DMS153 (cell line): ENCODE measurements around the gene RFESD.
"Not testable (repeated sequence)": the region's sequence is repeated elsewhere in the genome, so short reads cannot be mapped to it uniquely, and the experiment has no call there.

Experiments
- DNase-seq: peaks from one replicate; lab custom pipeline; 2025; lab: John Stamatoyannopoulos, UW

Gene RFESD

GRCh38 chr5:95628933-95629332 is 17.6 kb upstream of the RFESD start:
- no peak for DNase-seq

GRCh38 chr5:95630394-95630917 is 16.1 kb upstream of the RFESD start:
- no peak for DNase-seq

DNA sequence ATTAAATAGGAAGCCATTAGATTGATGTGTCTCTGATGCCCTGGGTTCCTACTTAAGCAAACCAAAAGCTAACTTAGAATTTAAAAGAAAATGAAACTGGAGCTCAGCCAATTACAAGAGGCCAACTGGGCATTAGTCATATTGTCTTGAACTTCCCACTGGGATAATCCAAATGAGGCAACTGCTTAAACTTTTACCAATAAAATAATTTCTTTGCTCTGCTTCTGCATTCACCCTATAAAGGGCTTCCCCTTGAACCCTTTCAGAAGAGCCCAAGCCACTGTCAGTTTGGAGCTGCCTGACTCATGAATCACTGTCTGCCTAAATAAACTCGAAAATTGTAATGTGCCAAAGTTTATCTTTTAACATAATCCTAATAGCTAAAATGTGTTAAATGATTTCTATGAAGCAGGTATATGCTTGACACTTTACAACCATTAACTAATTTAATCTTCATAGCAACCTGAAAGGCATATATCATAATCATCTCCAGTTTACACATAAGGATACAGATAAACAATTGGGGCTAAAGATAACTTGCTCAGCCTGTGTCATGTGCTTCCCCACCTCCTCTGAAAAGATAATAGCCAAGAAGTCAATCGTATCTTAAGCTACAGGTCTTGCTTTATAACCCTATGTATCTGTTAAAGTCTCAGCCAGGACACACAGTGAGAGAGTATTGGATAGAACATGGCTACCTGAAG is 15.2 kb upstream of the RFESD start:
- no peak for DNase-seq

DNA sequence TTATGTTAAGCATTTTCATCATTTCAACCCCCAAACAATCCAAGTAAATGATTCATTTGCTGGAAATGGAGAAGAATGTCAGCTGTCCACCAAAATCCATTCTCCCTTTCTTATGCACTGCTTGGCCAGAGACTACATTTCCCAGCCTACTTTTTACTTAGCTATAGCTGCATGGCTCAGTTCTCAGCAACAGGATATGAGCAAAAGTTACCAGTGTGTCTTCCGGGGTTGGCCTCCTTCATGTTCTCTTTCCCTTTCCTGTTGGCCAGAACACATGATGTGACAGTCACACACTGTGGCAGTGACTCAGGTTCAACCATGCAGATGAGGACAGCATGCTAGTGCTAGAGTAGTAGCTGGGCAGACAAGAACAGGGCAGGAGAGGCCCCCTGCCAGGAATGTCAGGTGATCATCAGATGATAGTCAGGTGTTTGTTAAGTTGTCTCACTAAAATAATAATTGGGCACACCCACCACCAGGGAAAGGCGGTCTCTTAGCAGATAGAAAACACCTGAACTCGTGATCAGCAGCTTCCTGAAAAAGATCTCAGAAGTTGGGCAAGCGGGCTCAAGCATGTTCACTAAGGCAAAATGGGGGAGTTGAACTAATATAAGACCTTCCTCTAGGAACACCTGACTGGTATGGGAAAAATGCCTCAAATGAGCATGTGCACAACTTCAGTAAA is 14.4 kb upstream of the RFESD start:
- no peak for DNase-seq

DNA sequence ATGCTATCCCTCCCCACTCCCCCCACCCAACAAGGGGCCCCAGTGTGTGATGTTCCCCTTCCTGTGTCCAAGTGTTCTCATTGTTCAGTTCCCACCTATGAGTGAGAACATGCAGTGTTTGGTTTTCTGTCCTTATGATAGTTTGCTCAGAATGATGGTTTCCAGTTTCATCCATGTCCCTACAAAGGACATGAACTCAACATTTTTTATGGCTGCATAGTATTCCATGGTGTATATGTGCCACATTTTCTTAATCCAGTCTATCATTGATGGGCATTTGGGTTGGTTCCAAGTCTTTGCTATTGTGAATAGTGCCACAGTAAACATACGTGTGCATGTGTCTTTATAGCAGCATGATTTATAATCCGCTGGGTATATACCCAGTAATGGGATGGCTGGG is 13.6 kb upstream of the RFESD start:
- DNase-seq: not testable (repeated sequence)

- no peak for DNase-seq
These were observed 12.9 kb upstream of the RFESD start for GRCh38 chr5:95633671-95634070.

DNA sequence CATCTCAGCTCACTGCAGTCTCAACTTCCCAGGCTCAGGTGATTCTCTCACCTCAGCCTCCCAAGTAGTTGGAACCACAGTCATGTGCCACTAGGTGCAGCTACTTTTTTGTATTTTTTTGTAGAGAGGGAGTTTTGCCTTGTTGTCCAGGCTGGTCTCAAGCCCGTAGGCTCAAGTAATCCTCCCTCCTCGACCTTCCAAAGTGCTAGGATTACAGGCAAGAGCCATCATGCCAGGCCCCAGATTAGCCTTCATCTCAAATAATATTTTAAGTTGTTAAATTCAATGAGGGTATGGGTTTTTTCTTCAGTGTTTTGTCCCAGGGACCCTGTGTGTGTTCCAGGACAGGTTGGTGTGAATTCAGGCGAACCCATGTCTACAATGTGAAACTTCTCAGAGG is 12.5 kb upstream of the RFESD start:
- no peak for DNase-seq

GRCh38 chr5:95638632-95639031 is 7.9 kb upstream of the RFESD start:
- DNase-seq: no peak

GRCh38 chr5:95641741-95642220 is 4.8 kb upstream of the RFESD start:
- no peak for DNase-seq

- no peak for DNase-seq
These were observed 3.4 kb upstream of the RFESD start for GRCh38 chr5:95643152-95643551.

- no peak for DNase-seq
These were observed 2.1 kb upstream of the RFESD start for GRCh38 chr5:95644351-95645042.

GRCh38 chr5:95646226-95646568 is 380 bp upstream of the RFESD start:
- DNase-seq: not testable (repeated sequence)

DNA sequence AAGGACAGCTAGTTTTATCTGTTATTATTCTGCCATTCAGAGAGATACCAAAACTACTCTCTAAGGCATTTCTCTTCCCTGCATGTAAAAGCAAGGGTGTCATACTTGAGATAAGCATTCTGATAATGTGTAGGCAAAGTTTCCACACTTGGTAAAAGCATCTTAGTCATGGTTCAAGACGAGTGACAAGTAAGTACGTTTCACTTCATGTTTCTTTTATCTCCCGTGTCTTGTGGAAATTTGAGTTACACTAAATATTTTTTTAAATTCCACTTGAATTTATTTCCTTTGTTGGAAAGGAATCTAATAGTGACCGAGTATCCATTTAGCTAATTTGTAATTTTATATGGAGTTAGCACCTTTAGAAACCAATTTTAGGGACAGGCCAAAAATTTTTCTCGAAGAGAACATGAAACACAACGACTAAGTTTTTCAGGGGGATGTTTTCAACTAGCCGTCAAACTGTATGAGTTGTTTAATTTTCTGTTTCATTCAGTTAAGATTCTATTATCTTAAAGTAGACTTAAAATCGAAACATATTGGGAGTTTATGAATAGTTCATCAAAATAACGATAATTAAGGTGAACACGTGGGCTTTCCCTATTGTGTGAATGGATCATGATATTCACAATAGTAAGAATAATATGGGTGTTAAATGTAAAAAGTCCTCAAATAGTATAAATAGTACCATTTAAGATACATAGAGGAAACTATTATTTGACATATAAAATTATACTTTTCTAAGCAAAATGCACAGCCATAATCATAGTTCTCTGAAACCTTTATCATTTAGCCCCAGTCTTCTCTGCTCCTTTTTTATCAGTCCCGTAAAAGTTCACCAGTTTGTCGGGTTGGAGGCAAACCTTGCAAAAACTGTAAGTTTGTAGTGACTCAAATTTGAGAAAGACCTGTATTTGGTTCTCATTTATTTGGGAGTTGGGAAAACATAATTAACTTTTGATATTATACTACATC is 1.6 kb downstream of the RFESD start:
- DNase-seq: no peak

GRCh38 chr5:95649274-95649673 is 2.7 kb downstream of the RFESD start:
- no peak for DNase-seq

- DNase-seq: no peak
These were observed 3.5 kb downstream of the RFESD start for GRCh38 chr5:95649842-95650620.

- DNase-seq: no peak
These were observed 6.3 kb downstream of the RFESD start for GRCh38 chr5:95652849-95653248.

GRCh38 chr5:95654196-95654595 is 7.6 kb downstream of the RFESD start:
- no peak for DNase-seq

DNA sequence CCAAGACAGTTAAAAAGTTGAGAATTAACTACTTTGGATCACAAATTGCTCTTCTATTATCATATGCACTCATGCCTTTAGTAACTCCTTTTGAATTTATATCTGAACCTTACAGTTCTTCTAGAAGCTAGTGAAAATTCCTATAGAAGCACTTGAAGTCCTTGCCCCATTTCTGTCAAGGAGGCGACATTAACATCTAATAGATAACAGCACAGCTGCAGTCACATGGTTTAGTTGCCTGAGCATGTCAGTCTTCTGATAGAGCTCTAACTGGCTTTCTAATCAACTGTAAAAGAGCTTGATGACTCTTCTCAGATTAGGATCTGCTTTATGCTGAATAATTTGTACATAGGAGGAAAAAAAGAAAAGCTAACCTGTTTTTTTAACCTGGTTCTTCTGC is 9.0 kb downstream of the RFESD start:
- no peak for DNase-seq

DNA sequence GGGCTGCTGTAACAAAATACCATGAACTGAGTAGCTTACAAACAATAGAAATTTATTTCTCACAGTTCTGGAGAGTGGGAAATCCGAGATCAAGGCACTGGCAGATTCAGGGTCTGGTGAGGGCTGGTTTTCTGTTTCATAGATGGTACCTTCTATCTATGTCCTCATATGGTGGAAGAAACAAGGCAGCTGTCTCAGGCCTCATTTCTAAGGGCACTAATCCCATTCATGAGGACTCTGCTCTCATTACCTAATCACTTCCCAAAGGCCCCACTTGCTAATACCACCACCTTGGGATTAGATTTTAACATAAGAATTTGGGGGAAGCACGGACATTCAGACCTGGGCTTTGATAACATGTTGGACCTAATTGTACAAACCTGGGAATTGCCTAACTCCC is 13.5 kb downstream of the RFESD start:
- no peak for DNase-seq

DNA sequence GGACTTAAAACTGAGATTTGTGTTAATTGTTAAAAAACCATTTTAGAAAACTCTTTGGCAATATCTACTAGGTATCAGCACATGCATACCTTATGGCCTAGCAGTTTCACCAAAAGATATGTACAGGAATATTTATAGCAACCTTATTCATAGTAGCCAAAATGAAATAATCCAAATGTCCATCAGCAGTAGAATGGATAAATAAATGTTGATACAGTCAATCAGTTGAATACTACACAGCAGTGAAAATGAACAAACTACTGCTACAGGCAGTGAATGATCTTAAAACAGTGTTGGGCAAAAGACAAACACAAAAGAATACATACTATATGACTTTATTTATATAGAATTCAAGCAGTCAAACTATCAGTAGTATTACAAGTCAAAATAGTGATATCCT is 16.4 kb downstream of the RFESD start:
- DNase-seq: no peak

DNA sequence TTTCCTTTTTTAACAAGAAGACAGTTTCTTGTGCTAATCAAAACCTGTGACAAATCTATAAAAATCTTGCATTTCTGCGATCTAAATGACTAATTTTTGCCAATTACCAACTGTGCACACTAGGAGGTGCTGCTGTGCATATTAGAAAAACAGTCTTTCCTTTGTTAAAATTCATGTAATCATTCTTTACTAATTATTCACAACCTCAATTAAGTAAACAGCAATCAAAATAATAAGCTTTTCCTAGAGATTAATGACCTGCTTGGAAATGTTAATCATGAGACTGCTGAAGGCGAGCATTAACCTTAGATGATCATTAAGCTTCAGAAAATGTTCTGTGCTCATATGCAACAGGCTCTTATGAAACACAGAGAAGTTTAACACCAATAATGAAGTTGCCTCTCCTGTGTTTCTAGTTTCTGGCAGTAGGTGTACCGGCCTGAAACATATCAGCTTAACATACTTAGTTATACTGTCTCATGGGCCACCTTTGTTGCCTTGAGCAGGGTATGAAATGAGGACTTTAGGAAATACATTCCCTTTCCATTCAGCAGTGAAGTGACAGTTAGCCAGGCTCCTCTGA is 17.7 kb downstream of the RFESD start:
- no peak for DNase-seq
